Brain microvascular endothelial cell (primary cell): ENCODE results near the gene DENND1A.

Experiments used
- DNase-seq: peaks from one replicate; pipeline ENCODE4 v3.0.0-alpha.2; 2020
- H3K27ac ChIP-seq: fragments of 250-450 bp; sonication (Bioruptor Pico); 2 replicates; pipeline ENCODE4 v1.5.1; 2020; ENCODE audit warnings: mild to moderate bottlenecking, moderate library complexity
- H3K27me3 ChIP-seq: fragments of 250-450 bp; sonication (Bioruptor Pico); replicated peaks from 2 replicates; pipeline ENCODE4 v1.5.1; 2020; ENCODE audit warnings: mild to moderate bottlenecking
- H3K36me3 ChIP-seq: fragments of 250-450 bp; sonication (Bioruptor Pico); replicated peaks from 2 replicates; pipeline ENCODE4 v1.5.1; 2020; ENCODE audit warnings: mild to moderate bottlenecking
- H3K4me3 ChIP-seq: 2 replicates; pipeline ENCODE4 v1.5.1; 2011; ENCODE audit warnings: low read depth, mild to moderate bottlenecking, control low read depth, low read length, moderate library complexity
- in situ Hi-C: cut with HindIII; loops from 2 replicates; pipeline ENCODE4 v1.10.0; 2017; ENCODE audit warnings: low sequenced_read_pairs, low pct_ligation_motif_present
- TF ChIP-seq, protein P1 (sequence below): IDR thresholded peaks from 2 replicates; pipeline ENCODE4 v1.5.1; 2011; ENCODE audit warnings: low read depth, mild to moderate bottlenecking, moderate library complexity, low read length, control low read depth, inconsistent platforms; ENCODE audit errors: missing control alignments

DENND1A gene

DNA sequence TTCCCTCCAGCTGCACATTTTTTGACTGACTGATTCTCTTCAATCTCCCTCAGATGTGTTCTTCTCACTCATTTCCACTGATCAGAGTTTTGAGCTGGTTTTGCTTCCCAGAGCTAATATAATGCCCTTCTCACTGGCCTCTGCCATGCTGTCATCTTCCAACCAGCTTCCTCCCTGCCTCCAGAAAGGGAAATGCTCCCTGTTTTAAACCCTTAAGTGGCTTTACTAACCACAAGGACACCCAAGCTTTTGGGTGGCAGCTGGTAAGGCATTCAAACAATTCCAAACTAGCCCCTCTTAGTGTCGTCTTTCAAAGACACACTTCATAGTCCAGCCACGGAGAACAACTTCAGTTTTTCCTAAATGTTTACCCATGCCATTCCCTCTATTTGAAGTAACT lies 401.4 kb downstream of the DENND1A start:
- DNase-seq = no peak
- Histone ChIP-seq H3K4me3 (no peak overlapping the region), H3K27ac (no peak overlapping the region), H3K36me3 (no peaks in the 10 kb centered on the region), H3K27me3 (no peaks in the 10 kb centered on the region)
- TF ChIP-seq, protein P1, sequence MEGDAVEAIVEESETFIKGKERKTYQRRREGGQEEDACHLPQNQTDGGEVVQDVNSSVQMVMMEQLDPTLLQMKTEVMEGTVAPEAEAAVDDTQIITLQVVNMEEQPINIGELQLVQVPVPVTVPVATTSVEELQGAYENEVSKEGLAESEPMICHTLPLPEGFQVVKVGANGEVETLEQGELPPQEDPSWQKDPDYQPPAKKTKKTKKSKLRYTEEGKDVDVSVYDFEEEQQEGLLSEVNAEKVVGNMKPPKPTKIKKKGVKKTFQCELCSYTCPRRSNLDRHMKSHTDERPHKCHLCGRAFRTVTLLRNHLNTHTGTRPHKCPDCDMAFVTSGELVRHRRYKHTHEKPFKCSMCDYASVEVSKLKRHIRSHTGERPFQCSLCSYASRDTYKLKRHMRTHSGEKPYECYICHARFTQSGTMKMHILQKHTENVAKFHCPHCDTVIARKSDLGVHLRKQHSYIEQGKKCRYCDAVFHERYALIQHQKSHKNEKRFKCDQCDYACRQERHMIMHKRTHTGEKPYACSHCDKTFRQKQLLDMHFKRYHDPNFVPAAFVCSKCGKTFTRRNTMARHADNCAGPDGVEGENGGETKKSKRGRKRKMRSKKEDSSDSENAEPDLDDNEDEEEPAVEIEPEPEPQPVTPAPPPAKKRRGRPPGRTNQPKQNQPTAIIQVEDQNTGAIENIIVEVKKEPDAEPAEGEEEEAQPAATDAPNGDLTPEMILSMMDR = no peak
- in situ Hi-C loops = no loop called here

DNA sequence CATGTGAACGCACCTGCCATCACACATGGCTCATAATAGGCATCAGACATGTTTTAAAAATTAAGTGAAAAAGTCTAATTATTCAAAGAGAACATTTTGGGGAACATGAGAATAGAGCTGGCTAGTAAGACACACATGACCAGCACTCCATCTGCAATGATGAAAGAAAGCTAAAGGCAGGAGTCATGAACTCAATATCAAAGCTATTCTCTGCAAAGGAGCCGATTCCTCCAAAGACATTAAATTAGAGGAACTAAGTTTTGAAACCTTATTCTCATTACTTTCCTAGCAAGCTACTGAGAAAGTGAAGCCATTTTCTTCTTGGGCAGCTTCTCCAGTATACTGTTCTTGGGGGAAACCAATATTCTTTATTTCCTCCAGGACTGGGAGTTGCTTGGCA lies 401.9 kb downstream of the DENND1A start:
- H3K27me3 ChIP-seq = no peaks in the 10 kb centered on the region
- TF ChIP-seq, protein P1 = no peak
- DNase-seq = no peak
- no peaks in the 10 kb centered on the region for H3K36me3 ChIP-seq
- in situ Hi-C loops = no loop called here
- no peak overlapping the region for H3K4me3 ChIP-seq
- no peak overlapping the region for H3K27ac ChIP-seq

DNA sequence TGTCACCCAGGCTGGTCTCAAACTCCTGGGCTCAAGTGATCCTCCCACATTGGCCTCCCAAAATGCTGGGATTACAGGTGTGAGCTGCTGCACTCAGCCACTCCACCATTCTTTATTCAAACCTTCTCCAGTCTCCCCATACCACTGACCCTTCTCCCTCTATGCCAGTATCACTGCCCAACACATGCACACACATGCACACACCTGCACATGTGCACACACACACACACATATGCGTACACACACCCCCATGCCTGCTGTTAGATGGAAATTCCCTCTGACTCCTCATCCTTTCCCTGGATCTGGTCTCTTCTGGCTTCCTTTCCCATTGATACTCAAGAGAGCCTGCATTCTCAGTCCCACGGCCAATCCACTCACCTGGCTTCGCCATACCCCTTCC lies 404.0 kb downstream of the DENND1A start:
- no peak for DNase-seq
- no peaks in the 10 kb centered on the region for H3K27me3 ChIP-seq
- TF ChIP-seq, protein P1 = no peak
- in situ Hi-C loops = no loop called here
- no peak overlapping the region for H3K27ac ChIP-seq
- no peak overlapping the region for H3K4me3 ChIP-seq
- H3K36me3 ChIP-seq = no peaks in the 10 kb centered on the region

DNA sequence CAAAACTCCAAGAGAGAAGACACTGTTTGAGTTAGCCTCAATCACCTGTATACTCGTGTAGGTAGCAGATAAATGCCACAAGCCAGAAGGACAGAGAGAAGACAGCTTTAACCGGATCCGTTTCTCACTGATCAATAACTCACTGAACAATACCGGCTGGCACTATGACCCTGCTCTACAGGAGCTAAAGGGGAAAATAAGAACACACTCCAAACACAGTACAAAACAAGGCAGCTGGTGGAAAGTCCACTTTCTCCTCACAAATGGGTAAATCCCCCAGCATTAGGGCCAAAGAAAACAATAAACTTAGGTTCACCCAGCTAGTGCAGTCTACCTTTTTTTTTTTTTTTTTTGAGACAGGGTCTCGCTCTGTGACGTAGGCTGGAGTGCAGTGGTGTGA lies 404.5 kb downstream of the DENND1A start:
- TF ChIP-seq, protein P1 = no peak
- Histone ChIP-seq H3K36me3 (no peaks in the 10 kb centered on the region), H3K4me3 (no peak overlapping the region), H3K27me3 (no peaks in the 10 kb centered on the region), H3K27ac (no peak overlapping the region)
- in situ Hi-C loops = no loop called here
- DNase-seq = no peak

DNA sequence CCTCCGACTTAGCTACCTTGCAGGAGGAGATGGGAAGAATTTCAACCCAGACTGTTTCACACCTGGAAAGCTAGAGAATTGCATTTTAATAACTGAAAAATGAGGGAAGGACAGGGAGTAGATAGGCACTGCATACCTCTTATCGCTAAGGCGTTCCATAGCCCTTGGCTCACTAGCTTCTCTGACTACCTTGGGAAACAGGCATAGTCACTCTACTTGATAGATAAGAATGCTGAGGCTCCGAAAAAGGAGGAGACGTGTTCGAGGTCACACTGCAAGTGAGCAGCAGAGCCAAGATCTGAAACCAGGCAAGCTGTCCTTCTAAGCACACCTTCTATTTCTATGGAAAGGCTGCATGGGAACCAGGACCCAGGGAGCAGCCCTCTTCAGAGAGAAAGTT lies 405.1 kb downstream of the DENND1A start:
- H3K4me3 ChIP-seq = no peak overlapping the region
- in situ Hi-C loops = no loop called here
- H3K27ac ChIP-seq = no peak overlapping the region
- H3K36me3 ChIP-seq = no peaks in the 10 kb centered on the region
- TF ChIP-seq, protein P1 = no peak
- H3K27me3 ChIP-seq = no peaks in the 10 kb centered on the region
- no peak for DNase-seq

DNA sequence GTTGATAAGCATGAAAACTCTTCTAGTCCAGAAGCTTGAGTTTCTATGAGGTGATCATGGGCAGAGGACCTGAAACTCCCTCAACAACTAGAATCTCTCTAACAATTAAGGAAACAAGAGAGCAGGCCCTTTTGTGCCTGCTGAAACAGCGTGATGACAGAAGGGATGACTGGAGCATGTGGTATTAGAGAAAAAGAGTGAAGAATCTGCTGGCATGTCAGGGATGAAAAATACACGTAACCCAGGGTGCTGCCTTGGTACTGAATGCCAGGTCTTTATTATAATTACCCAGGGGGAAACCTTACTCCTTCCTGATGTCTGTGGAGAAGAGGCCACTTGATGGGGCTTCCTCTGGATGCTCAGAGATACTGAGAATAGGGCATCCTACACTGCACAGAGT lies 406.1 kb downstream of the DENND1A start:
- TF ChIP-seq, protein P1 = no peak

More for the DNA sequence above, 406.1 kb downstream of the DENND1A start:
- Histone ChIP-seq H3K36me3 (no peaks in the 10 kb centered on the region), H3K27ac (no peak overlapping the region), H3K4me3 (no peak overlapping the region), H3K27me3 (no peaks in the 10 kb centered on the region)
- DNase-seq = no peak
- in situ Hi-C loops = no loop called here
